ENCODE measurements around the gene TUBA3D. TPM values are rescaled to one million over a fixed set of nuclear protein-coding genes. Genes with fewer than 3 reads are reported as not detected.
A peak's percentile ranks its signal among the peaks of the same experiment; 100 is the strongest.

The TUBA3D gene
- total and polyA plus RNA-seq, 10 of the 15 experiments (the other 5 are each of a cell fraction or from before 2014, with no cell fraction given), result 0.04 to 0.37 (median 0.20) TPM; not detected in 6

DNA sequence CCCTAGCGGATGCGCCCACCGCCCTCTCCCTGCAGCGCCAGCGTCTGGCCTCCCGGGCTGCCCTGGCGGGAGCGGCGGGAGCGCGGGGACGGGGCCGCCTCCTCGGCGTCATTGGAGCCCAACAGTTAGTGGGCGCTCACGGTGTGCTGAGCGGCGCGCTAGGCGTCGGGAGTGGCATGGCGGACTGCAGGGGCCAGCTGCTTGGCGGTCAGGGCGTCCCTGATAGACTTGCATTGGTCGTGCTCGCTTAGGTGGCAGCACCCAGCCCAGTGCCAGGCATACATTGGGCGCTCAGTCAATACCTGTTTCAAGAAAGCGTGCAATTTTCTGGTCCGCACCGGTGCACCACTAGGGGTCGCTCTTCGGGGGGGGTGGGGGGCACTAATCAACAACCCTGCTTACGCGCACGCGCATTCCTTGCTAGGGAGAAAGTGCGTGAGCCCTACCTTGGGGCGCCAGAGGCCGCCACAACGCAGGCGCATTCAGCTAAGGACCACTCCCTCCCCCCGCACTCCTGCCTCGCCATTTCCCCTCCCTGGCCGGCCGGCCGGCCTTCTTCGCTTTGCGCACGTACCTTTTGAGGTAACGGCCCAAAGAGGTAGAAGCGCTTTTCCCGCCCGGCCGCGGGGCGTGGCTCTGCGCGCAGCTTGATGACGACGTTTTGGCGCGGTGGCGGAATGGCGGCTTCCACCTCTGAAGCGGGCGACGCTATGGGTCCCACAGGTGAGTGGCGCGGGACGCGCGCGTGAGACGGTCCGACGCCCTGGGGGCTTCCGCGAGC, 16.7 kb downstream of the TUBA3D start (continued):
- TF ChIP-seq STAT1 (conservative IDR thresholded peaks at IDR 0.05) (no peak), ZNF274 (IDR thresholded peaks at IDR 0.05; ENCODE audit: insufficient read depth, insufficient read length) (no peak), SREBF1 (IDR thresholded peaks at IDR 0.05; ENCODE audit: low read length) (no peak), YY1 (IDR thresholded peaks at IDR 0.05; ENCODE audit: low read depth, low read length) (peak; percentile 96), FOXM1 (IDR thresholded peaks at IDR 0.05; ENCODE audit: low read depth, low read length) (0 out of 2 replicates have a peak, but pooled peaks have one; percentile 58), TCF12 (IDR thresholded peaks at IDR 0.05; ENCODE audit: low read depth, low read length) (no peak), KLF5 (IDR thresholded peaks at IDR 0.05; ENCODE audit: partially characterized antibody) (no peak), TARDBP (IDR thresholded peaks at IDR 0.05; ENCODE audit: borderline replicate concordance) (0 out of 2 replicates have a peak, but pooled peaks have one; percentile 62), MAX (IDR thresholded peaks at IDR 0.05; ENCODE audit: low read depth, low read length) (peak; percentile 25; the same call in 1 of the 2 replicates), ATF7 (IDR thresholded peaks at IDR 0.05; ENCODE audit: low read depth) (0 out of 2 replicates have a peak, but pooled peaks have one; percentile 28), IKZF2 (IDR thresholded peaks at IDR 0.05) (no peak; a peak in 1 of 4 replicates), SIX5 (IDR thresholded peaks at IDR 0.05; ENCODE audit: low read depth, low read length, severe bottlenecking) (no peak), MLLT1 (IDR thresholded peaks at IDR 0.05) (peak; percentile 50; the same call in 1 of the 2 replicates), BCL11A (IDR thresholded peaks at IDR 0.05; ENCODE audit: low read depth, low read length) (no peak), ETV6 (conservative IDR thresholded peaks at IDR 0.05 in 1 of 2, IDR thresholded peaks at IDR 0.05 in 1 of 2; ENCODE audit: borderline replicate concordance in 1 of 2, low read depth in 1 of 2) (0 out of 4 replicates have a peak, but pooled peaks of 1 of the 2 experiments have one; percentile 16), KAT2A (conservative IDR thresholded peaks at IDR 0.05; ENCODE audit: control insufficient read depth, low read depth, low read length) (no peak), IKZF1 (conservative IDR thresholded peaks at IDR 0.05) (peak; percentile 43), SUPT20H (IDR thresholded peaks at IDR 0.05; ENCODE audit: borderline replicate concordance, control insufficient read depth, low read depth, low read length) (no peak), MTA2 (IDR thresholded peaks at IDR 0.05; ENCODE audit: low read depth) (no peak), POU2F2 (IDR thresholded peaks at IDR 0.05; ENCODE audit: borderline replicate concordance, low read depth, low read length) (no peak), MXI1 (IDR thresholded peaks at IDR 0.05; ENCODE audit: low read depth, low read length) (no peak), TCF3 (IDR thresholded peaks at IDR 0.05; ENCODE audit: borderline replicate concordance, insufficient read depth, low read depth, low read length) (0 out of 2 replicates have a peak, but pooled peaks have one; percentile 11), ZNF207 (IDR thresholded peaks at IDR 0.05; ENCODE audit: borderline replicate concordance) (0 out of 2 replicates have a peak, but pooled peaks have one; percentile 47), FOS (IDR thresholded peaks at IDR 0.05; ENCODE audit: borderline replicate concordance, extremely low read depth, insufficient read length) (no peak), NR2F1 (conservative IDR thresholded peaks at IDR 0.05) (no peak), SPI1 (IDR thresholded peaks at IDR 0.05; ENCODE audit: borderline replicate concordance, insufficient read depth, low read depth, low read length) (peak; percentile 26; the same call in 1 of the 2 replicates), FOXK2 (IDR thresholded peaks at IDR 0.05) (peak; percentile 82)
